NK-92 (cell line): ENCODE results near the gene SF3B6.
"Not testable (repeated sequence)": the region's sequence is repeated elsewhere in the genome, so short reads cannot be mapped to it uniquely, and the experiment has no call there.

Experiments
- DNase-seq: peaks from one replicate; lab custom pipeline; 2025; ENCODE audit not compliant: unreplicated experiment; lab: John Stamatoyannopoulos, UW

Gene SF3B6

GRCh38 chr2:24095171-24095677, 19.1 kb upstream of the SF3B6 start:
- DNase-seq, result not testable (repeated sequence)

DNA sequence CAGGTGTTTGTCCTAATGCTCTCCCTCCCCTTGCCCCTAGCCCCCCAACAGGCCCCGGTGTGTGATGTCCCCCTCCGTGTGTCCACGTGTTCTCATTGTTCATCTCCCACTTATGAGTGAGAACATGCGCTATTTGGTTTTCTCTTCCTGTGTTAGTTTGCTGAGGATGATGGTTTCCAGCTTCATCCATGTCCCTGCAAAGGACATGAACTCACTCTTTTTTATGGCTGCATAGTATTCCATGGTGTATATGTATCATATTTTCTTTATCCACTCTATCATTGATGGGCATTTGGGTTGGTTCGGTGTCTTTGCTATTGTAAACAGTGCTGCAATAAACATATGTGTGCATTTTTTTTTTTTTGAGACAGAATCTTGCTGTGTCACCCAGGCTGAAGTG, 17.1 kb upstream of the SF3B6 start:
- DNase-seq, result not testable (repeated sequence)

GRCh38 chr2:24088821-24089359, 12.8 kb upstream of the SF3B6 start:
- no peak for DNase-seq

GRCh38 chr2:24087032-24087431, 10.9 kb upstream of the SF3B6 start:
- DNase-seq, result no peak

DNA sequence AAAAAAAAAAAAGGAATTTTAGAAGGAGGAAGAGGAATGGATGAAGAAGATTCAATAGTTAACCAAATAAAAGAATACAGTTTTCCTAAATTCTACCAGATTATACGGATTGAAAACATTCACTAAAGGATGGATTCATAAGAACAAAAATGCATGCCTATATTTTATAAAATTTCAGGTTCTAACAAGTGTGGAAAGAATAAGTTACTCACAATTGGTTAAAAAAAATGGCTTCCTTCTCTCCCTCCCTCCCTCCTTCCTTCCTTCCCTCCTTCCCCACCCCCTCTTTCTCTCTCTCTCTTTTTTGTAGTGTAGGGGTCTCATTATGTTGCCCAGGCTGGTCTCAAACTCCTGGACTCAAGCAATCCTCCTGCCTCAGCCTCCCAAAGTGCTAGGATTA, 10.1 kb upstream of the SF3B6 start:
- DNase-seq, result no peak

- DNase-seq, result no peak
Measured at GRCh38 chr2:24085200-24085489, 9.0 kb upstream of the SF3B6 start.

DNA sequence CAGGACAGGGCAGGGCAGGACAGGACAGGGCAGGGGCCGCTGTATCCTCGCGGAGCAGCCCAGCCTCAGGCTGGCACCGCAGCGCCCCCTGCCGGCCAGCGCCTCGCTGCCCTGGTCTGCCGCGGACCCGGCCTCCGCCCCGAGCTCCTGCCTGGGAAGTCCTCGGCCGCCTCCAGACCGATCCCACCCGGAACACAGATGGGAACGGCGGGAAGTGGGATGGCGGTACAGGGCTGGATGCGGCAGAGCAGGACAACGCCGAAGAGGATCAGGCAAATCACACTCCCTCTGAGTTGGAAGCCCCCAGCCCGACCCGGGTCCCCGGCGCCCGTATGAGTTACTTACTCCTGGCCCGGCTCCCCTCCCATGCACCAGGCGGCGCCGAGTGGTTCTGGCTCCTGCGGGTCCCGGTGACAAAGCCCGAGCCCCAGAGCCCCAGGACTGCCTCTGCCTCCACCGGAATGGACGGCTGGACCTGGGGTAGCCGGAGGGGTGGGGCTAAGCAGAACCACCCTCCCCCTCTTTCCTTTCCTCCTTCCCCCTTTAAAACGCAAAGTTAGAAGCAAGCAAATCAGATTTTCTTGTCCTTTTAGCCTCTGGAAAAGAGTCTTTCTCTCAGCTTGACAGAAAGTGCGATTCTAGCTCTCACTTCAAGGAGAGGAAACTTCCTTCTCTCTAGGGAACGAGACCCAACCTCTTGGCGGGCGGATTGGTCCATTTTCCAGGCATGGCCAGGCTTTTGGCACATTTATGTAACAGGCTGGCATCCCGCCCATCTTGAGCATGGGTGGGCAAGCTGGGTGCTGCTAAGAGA, 8.5 kb upstream of the SF3B6 start, which contains the start of gene TP53I3:
Gene TP53I3, minus strand, starts transcription at position 449 of the 814 bp plus-strand sequence. CDS start 508 bp downstream, outside the sequence.
- DNase-seq, result no peak

- no peak for DNase-seq
Measured at GRCh38 chr2:24083567-24084385, 7.7 kb upstream of the SF3B6 start.

- no peak for DNase-seq
Measured at GRCh38 chr2:24082787-24083566, 6.9 kb upstream of the SF3B6 start.

DNA sequence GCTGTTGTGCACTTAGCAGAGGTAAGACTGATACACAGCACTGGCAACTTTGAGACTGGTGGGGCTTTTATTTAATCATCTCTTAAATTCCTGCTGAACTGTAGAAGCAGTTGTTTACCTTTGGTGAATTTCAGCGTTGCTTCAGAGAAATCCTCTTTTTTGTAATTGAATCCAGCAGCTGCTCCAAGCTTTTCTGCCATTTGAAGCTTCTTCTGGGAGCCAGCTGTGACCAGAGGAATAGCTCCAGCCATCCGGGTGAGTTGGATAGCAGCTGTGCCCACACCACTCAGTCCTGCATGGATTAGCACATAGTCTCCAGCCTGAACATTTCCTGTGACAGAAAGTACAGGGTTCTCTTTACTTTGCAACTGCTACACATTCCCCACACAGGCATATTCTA, 4.6 kb upstream of the SF3B6 start:
- DNase-seq, result no peak

DNA sequence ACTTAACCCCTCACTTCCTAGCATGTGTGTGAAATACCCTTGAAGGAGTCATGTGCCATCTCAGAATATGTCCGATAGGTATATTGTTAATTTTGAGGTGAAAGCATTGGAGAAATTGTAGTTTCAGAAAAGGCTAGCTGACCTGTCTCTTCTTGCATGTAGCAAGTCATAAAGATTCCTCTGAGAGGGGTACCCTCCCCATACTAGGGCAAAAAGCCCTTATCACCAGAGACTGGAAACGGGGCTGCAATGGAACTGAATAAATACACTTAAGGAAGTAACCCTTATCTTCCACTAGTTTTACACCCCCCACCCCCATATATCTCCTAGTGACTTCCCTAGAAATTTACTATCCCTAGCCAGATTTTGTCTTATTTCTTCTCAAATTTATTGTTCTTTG, 1.8 kb upstream of the SF3B6 start:
- DNase-seq, result no peak

DNA sequence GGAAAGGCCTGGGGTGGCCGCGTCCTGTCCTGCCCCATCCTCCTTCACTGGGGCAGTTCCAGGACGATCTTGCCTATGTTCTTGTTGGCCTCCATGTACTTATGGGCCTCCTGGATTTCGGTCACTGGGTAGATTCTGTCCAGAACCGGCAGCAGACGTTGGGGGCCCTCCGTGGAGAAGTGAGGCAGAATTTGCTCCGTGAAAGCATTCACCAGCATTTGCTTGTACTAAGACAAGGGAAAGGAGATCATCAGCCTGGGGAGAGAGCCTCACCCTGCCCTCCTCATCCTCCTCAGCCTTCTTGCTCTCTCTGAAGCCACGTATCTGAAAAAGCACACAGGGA, 1.4 kb upstream of the SF3B6 start:
- no peak for DNase-seq

DNA sequence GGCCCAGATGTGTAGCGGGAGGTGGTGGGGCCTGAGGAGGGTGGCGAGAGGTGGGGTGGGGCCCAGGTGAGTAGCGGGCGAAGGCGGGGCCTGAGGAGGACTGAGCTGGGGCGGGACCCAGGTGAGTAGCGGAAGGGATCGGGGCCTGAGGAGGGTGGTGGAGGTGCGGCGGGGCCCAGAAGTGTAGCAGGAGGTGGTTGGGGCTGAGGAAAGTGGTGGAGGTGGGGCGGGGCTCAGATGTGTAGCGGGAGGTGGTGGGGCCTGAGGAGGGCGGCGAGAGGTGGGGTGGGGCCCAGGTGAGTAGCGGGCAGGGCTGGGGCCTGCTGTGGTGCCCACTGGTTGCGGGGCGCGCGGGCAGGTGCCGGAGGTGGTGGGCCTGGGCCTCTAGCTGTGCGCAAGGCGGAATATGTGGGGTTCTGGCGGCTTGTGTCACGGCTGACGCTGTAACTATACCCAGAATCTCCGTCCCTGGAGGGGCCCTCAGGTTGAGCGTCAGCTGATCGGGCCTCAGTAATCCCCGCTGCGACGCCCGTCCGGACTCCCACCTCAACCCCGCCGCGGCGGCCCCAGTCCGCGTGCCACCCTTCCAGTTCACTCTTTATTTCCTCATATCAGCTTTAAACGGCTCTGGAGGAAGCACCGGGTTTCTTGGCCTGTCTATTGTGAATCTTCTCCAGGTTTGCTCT, 866 bp upstream of the SF3B6 start:
- no peak for DNase-seq

- no peak for DNase-seq
Measured at GRCh38 chr2:24075259-24075658, 867 bp downstream of the SF3B6 start.

- no peak for DNase-seq
Measured at GRCh38 chr2:24073816-24074215, 2.3 kb downstream of the SF3B6 start.

- no peak for DNase-seq
Measured at GRCh38 chr2:24072259-24072658, 3.9 kb downstream of the SF3B6 start.

DNA sequence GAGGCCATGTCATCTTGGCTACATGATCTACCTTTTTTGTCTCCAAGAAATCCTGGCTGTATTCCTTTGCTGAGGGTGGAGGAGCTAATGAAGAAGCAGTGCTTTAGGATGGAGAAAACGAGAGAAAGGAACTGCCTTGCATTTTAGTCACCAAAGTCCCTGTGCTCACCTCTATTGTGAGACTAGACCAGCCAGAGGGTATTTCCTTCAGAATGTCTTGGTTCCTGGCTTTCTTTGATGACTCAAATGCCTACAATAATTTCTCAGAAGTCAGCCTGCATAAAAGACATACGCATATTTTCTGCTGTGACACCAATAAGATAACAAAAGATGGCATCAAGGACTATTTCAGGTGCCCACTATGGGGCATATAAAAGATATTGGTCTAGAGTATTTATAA, 10.8 kb downstream of the SF3B6 start:
- DNase-seq, result no peak

- no peak for DNase-seq
Measured at GRCh38 chr2:24058564-24059271, 17.4 kb downstream of the SF3B6 start.

DNA sequence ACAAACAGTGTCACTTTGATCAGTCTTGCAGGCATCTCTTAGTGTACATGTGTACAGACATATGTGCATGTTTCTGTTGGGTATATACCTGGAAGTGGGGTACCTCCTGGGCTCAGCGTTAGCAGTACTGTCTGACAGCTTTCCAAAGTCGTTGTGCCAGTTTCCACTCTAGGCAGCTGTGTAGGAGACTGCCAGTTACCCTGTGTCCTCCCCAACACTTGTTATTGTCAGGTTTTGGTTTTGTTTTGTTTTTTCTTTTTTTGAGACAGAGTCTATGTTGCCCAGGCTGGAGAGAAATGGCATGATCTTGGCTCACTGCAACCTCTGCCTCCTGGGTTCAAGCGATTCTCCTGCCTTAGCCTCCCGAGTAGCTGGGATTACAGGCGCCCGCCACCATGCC, 20.4 kb downstream of the SF3B6 start:
- no peak for DNase-seq

- DNase-seq, result no peak
Measured at GRCh38 chr2:24054366-24055010, 21.6 kb downstream of the SF3B6 start.
